Caco-2 (cell line): ENCODE data around the gene PABPN1. TPM values are rescaled to one million over a fixed set of nuclear protein-coding genes. Genes with fewer than 3 reads are reported as not detected.
A peak's percentile ranks its signal among the peaks of the same experiment; 100 is the strongest.

Source experiments
- BruUV-seq: library from RNA; stranded (reverse); fragments of 400-500 nt; replicated peaks from 2 replicates; lab custom pipeline; 2021; lab: Mats Ljungman, UMichigan
- CTCF ChIA-PET: fragments of 300-600 bp; sonication (Branson Sonifier 250); formaldehyde crosslinking; loops from one replicate; lab custom pipeline; 2022; ENCODE audit warnings: antibody characterized with exemption; lab: Charles Lee
- POLR2A ChIA-PET: fragments of 300-600 bp; sonication (Branson Sonifier 250); formaldehyde crosslinking; loops from one replicate; lab custom pipeline; 2022; ENCODE audit warnings: antibody characterized with exemption; lab: Charles Lee
- DNase-seq, 2 experiments: peaks; one replicate each; pipeline versions ENCODE4 v3.0.0 to v3.0.0-alpha.2; 2020 to 2022
- H3K27me3 ChIP-seq: replicated peaks from 2 replicates; pipeline ENCODE4 v1.6.0; 2011; ENCODE audit warnings: low read length; ENCODE audit not compliant: control insufficient read depth, insufficient read depth
- H3K36me3 ChIP-seq: 2 replicates; pipeline ENCODE4 v1.5.1; 2011; ENCODE audit warnings: low read length; ENCODE audit not compliant: control insufficient read depth, insufficient read depth
- H3K4me1 ChIP-seq: fragments of 250-450 bp; sonication (Bioruptor Pico); 2 replicates; pipeline ENCODE4 v1.5.1; 2020; ENCODE audit warnings: mild to moderate bottlenecking
- H3K4me3 ChIP-seq: 2 replicates; pipeline ENCODE4 v1.5.1; 2011; ENCODE audit warnings: low read depth, mild to moderate bottlenecking, control low read depth, low read length
- H3K9me3 ChIP-seq: fragments of 250-450 bp; sonication (Bioruptor Pico); 2 replicates; pipeline ENCODE4 v1.5.1; 2020; ENCODE audit warnings: mild to moderate bottlenecking, moderate library complexity
- H3K27ac Mint-ChIP-seq: one replicate; pipeline ENCODE4 v1.8.0; 2022; ENCODE audit warnings: mixed read lengths; ENCODE audit not compliant: unreplicated experiment
- H3K27me3 Mint-ChIP-seq: one replicate; pipeline ENCODE4 v1.8.0; 2022; ENCODE audit warnings: mixed read lengths; ENCODE audit not compliant: insufficient read depth, unreplicated experiment
- H3K36me3 Mint-ChIP-seq: one replicate; pipeline ENCODE4 v1.8.0; 2022; ENCODE audit warnings: mild to moderate bottlenecking, mixed read lengths; ENCODE audit not compliant: insufficient read depth, unreplicated experiment
- H3K4me1 Mint-ChIP-seq: one replicate; pipeline ENCODE4 v1.8.0; 2022; ENCODE audit warnings: low read depth, mixed read lengths; ENCODE audit not compliant: unreplicated experiment
- H3K4me3 Mint-ChIP-seq: one replicate; pipeline ENCODE4 v1.8.0; 2022; ENCODE audit warnings: mild to moderate bottlenecking, moderate library complexity, mixed read lengths; ENCODE audit not compliant: unreplicated experiment
- H3K9me3 Mint-ChIP-seq: one replicate; pipeline ENCODE4 v1.8.0; 2022; ENCODE audit warnings: mixed read lengths; ENCODE audit not compliant: unreplicated experiment
- CTCF ChIP-seq, 2 experiments: fragments of 200-600 bp in 1 of 2; IDR thresholded peaks; 1 replicate in 1 of 2; 2 replicates in 1 of 2; pipeline versions ENCODE4 v1.5.1 to v1.8.0; 2011 to 2022; ENCODE audit warnings: antibody characterized with exemption in 1 of 2, control low read depth in 1 of 2, inconsistent platforms in 1 of 2, low read depth in 1 of 2, low read length in 1 of 2, mild to moderate bottlenecking in 1 of 2, moderate library complexity in 1 of 2; ENCODE audit not compliant: insufficient read depth in 1 of 2, severe bottlenecking in 1 of 2, unreplicated experiment in 1 of 2
- intact Hi-C: fragments of 100-400 bp; cut with micrococcal nuclease; formaldehyde crosslinking; loops from one replicate; pipeline ENCODE4 v1.10.0; 2022; ENCODE audit not compliant: unreplicated experiment
- total RNA-seq: library from RNA; stranded (reverse); gene quantifications from 2 replicates; pipeline ENCODE4 v1.2.3, GENCODE V29; 2022

Gene PABPN1
- total RNA-seq, 1 experiment from 2014 or later: 202 TPM

DNA sequence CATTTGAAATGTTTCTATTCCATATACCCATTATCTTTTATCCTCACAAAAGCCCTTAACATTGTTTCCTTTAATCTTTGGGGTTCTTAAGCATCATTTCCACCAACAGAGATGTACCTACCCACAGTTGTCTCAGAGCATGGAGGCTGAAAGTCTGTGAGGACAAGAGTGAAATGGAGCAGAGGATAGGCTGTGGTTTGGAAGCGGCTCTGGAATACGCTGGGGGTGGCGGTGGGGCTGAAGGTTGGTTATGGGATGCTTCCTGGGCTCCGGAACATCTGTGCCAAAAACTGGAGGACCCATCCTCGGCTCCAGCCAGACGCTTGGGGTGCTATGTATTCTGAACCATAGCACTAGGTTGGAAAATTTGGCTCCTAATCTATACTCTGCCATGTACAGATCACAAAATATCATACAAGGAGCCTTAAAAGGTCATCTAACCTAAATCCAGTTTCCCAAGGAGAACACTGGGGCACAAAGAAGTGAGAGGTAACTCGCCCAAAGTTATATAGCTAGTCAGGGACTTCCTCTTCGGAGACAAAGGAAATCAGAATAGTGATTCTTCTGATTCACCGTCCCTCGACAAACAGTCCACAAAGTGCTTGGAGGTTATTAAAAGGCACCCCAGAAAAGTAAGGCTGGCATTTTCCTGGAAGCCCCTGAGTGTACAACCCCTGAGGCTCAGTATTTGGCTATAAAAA is 21.1 kb upstream of the PABPN1 start:
- CTCF ChIA-PET: interaction anchor here (0.7 to 2.4 kb wide), 4 partner anchors 14 to 97 kb away, joined by 4 to 19 read pairs (median 10); partner anchors contain the start of genes HOMEZ and PABPN1
- no TSS peak for BruUV-seq
- Histone ChIP-seq H3K36me3 (no peaks in the 10 kb centered on the region), H3K4me1 (peaks cover 18% of the 10 kb centered on the region; the same call in 1 of the 2 replicates), H3K4me3 (peak overlapping the region; percentile 71), H3K27me3 (no peaks in the 10 kb centered on the region), H3K9me3 (no peaks in the 10 kb centered on the region)
- Mint-ChIP-seq H3K4me3 (peak overlapping the region; percentile 100), H3K9me3 (no peaks in the 10 kb centered on the region), H3K36me3 (peaks cover 22% of the 10 kb centered on the region), H3K27me3 (no peaks in the 10 kb centered on the region), H3K27ac (peak overlapping the region; percentile 90), H3K4me1 (peaks cover 6% of the 10 kb centered on the region)
- POLR2A ChIA-PET: interaction anchor here (1.5 to 3.9 kb wide), 2 partner anchors 14 to 21 kb away, joined by 12 to 39 read pairs; partner anchors contain the start of genes HOMEZ and PABPN1
- intact Hi-C loops: loop anchor here (1.0 to 5.0 kb wide), 3 partner anchors 35 to 198 kb away; partner anchors contain the start of gene CIROP
- TF ChIP-seq CTCF (IDR thresholded peaks at IDR 0.05; ENCODE audit: insufficient read depth in 1 of 2, low read depth in 1 of 2, low read length in 1 of 2, severe bottlenecking in 1 of 2, unreplicated experiment in 1 of 2): no peak
- no peak for DNase-seq

- Mint-ChIP-seq H3K36me3 (peaks cover 22% of the 10 kb centered on the region), H3K9me3 (no peaks in the 10 kb centered on the region), H3K4me1 (peaks cover 7% of the 10 kb centered on the region), H3K27me3 (no peaks in the 10 kb centered on the region), H3K27ac (peak overlapping the region; percentile 90), H3K4me3 (peak overlapping the region; percentile 100)
- Histone ChIP-seq H3K36me3 (no peaks in the 10 kb centered on the region), H3K27me3 (no peaks in the 10 kb centered on the region), H3K9me3 (no peaks in the 10 kb centered on the region), H3K4me1 (peaks cover 18% of the 10 kb centered on the region; the same call in 1 of the 2 replicates), H3K4me3 (peak overlapping the region; percentile 71)
- POLR2A ChIA-PET: interaction anchor here (1.5 to 3.9 kb wide), 2 partner anchors 15 to 20 kb away, joined by 12 to 39 read pairs; partner anchors contain the start of genes HOMEZ and PABPN1
- DNase-seq: peak in 1 of 2 experiments; percentile 29
- CTCF ChIA-PET: interaction anchor here (0.7 to 2.4 kb wide), 7 partner anchors 10 to 79 kb away, joined by 3 to 19 read pairs (median 4); partner anchors contain the start of genes HOMEZ, PABPN1 and RNF212B
- TSS peak; percentile 57 for BruUV-seq
- TF ChIP-seq CTCF (IDR thresholded peaks at IDR 0.05; ENCODE audit: insufficient read depth in 1 of 2, low read depth in 1 of 2, low read length in 1 of 2, severe bottlenecking in 1 of 2, unreplicated experiment in 1 of 2): no peak
- intact Hi-C loops: loop anchor here (1.0 to 5.0 kb wide), 3 partner anchors 14 to 178 kb away; partner anchors contain the start of genes HOMEZ and PABPN1
These were observed 20.5 kb upstream of the PABPN1 start for GRCh38 chr14:23300687-23301223.
